HG03439 (cell line): ENCODE measurements around the gene ULK3.

ENCODE experiments used
- ATAC-seq: cut with Tn5 transposase; IDR thresholded peaks from one replicate; pipeline ENCODE4 v1.9.1; 2021; ENCODE audit warnings: mild to moderate bottlenecking, moderate library complexity; ENCODE audit not compliant: unreplicated experiment

The ULK3 gene

GRCh38 chr15:74840851-74841775, 1.8 kb downstream of the ULK3 start:
- no peak for ATAC-seq

DNA sequence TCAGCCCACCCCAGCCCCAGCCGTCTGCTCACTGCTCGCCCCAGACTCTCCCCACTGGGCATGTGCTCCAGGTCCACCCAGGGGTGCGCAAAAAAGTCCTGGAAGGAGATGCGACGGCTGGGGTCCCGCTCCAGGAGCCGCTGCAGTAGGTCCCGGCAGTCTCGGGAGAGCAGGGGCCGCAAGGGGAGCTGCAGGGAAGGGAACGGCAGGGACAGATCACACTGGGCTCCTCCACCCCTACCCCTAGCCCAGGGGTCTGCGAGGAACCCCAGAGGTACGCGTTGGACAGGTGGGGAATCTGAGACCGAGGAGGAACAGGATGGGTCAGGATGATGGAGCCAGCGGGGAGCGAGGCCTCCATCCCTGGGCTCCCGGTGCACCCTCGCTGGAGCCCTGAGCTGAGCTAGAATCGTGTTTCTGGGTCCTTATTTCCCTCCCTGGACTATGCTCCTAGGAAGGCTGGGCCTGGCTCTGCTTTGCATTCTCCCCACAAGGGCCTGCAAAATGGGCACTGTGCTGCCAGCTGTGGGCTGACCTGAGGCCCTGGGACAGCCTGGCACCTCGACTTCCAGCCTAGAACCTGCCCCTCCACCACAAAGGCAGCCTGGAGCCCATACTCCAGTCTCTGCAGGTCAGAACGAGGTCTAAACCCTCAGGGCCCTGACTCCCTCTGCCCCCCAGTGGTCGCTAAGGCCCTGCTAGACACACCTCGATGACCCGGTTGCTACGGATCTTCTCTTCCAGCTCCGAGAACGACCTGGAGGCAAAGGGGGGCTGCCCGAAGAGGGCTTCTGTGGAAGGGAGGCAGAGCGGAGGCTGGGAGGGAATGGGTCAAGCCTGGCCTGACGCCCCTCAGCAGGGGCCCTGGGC, 3.2 kb downstream of the ULK3 start:
- no peak for ATAC-seq

- no peak for ATAC-seq
Measured at GRCh38 chr15:74838746-74839525, 4.0 kb downstream of the ULK3 start.

- no peak for ATAC-seq
Measured at GRCh38 chr15:74838137-74838516, 4.8 kb downstream of the ULK3 start.

DNA sequence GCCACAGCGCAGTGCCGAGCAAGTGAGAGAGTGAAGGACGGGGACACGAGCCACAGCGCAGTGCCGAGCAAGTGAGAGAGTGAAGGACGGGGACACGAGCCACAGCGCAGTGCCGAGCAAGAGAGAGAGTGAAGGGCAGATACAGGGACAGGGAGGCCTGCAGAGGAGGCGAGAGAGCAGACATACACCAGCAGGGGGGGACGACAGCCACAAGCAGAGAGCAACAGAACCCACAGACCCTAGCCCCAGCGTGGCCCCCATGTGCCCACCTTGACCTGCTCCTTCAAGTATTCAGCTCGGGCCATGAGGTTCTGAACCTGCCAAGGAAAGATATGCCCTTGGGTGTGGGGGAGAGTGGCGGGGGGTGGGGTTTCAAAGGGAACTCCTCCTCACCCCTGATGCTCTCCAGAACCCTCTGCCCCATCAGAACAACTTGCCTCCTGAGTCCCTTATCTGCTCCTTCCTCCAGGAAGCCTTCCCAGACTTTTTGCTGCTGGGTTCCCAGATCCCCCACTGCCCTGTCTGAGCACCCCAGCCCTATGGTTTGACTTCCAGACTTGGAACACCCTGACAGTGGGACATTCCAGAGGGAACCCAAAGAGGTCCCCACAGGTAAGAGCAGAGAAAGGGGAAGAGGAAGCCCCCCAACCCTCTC, 5.3 kb downstream of the ULK3 start:
- ATAC-seq: no peak

DNA sequence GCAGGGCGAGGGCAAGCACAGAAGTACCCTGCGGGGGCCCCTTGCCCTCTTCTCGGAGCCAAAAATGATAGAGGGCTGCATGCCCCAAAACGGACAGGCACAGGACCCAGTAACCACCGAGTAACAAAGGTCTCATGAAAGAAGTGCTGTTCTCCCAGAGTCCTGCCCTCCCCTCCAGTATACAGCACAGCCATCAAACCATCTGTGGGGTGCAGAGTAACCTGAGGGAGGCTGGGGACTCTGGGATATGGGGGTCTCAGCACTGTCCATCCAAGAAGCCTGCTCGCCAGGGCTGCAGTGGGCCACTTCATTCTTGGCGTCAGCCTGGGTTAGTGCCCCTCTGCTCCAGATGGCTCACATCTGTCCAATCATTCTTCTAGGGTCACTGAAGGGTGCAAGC, 6.1 kb downstream of the ULK3 start:
- no peak for ATAC-seq

DNA sequence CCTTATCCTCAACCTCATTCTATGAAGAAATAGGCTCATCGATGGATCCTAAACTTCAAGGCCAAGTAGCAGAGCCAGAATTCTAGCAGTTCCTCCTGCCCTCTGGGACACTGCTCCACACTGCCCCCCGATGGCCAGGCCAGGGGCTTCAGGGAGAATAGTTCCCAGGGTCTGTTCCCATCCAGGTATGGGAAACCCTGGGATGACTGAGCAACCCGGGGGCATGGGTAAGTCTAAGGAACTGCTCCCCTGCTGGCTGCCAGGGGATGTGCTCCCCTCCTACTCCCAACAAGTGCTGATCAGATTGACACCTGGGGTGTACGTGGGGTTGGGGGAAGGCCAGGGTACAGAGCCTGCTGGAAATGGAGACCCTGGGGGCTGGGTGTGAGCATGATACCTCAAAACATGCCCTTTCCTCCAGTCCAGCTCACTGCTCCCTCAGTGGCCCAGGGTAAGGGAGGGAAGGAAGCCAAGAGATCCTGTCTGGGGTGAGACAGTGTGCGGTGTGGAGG, 7.6 kb downstream of the ULK3 start:
- ATAC-seq: no peak

DNA sequence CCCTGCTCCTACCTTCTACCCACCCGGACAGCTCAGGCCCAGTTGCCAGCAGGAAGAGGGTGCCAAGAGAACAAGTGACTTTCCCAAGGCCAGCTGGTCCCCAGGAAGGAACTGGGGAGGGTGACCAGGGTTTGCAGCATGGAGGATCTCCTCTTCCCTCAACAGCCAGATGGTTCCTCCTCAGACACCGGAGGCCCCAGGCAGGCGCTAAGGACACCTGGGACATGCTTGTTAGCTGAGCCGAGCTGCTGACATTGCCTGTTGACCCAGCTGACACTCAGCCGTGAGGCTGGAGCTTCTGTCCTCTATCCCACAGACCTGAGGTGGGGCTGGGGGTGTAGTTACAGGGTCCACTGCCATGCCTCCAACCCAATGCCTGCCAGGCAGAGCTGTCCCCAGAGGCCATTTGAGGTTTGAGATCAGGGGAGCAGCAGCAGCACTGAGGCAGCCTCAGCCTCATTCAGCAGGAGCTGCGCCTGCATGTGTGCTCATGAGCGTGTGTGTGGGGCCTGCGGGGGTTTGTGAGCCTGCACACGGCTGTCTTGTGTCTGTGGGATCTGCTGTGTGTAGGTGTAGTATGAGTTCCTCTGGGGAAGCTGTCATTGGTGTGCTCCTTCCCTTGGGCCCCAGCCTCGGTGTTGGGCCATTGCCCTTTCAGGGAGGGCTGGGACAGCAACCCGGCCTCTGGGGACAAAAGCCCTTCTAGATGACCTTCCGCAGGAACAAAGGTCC, 9.4 kb downstream of the ULK3 start:
- no peak for ATAC-seq

- ATAC-seq: no peak
Measured at GRCh38 chr15:74832826-74833225, 10.1 kb downstream of the ULK3 start.

- no peak for ATAC-seq
Measured at GRCh38 chr15:74831813-74832495, 11.0 kb downstream of the ULK3 start.

GRCh38 chr15:74830868-74831267, 12.1 kb downstream of the ULK3 start:
- ATAC-seq: no peak

GRCh38 chr15:74829991-74830390, 13.0 kb downstream of the ULK3 start:
- no peak for ATAC-seq

DNA sequence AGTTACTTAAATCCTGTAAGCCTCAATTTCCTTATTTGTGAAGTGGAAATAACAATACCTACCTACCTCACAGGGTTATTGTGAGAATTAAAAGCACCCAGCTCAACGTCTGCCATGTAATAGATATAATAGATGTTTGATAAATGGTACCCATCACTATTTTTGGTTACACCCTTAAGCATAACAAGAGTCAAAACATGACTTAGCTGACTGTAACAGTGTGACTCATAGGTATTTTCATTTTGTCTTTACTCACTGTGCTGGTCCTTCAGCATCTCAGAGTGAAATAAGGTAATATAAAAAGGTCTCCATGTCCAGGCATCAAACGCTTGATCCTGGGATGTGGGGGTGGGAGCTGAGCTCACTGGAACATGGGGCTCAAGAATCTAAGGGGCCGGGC, 13.5 kb downstream of the ULK3 start:
- no peak for ATAC-seq

DNA sequence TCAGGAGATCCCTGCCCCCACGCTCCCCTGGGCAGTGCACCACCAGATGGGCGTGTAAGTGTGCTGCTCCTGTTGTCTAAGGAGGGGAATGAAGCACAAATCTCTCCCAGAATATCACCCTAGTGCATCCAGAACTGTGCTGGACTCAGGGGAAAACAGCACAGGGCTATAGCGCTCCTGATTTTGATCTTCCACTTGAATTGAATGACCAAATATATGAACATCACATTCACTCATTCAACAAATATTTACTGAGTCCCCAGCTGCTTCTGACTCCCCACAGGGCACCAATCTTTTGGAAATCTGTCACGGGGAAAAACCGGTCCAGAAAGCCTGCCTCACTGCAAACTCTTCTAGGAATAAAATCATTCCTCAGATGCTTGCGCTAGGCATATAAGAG, 14.1 kb downstream of the ULK3 start:
- ATAC-seq: no peak

GRCh38 chr15:74827614-74828013, 15.3 kb downstream of the ULK3 start:
- ATAC-seq: no peak

- no peak for ATAC-seq
Measured at GRCh38 chr15:74826921-74827320, 16.0 kb downstream of the ULK3 start.

- ATAC-seq: no peak
Measured at GRCh38 chr15:74826364-74826819, 16.6 kb downstream of the ULK3 start, which contains the start of gene CPLX3. Gene CPLX3, plus strand, starts transcription at chr15:74826627. Its CDS starts 77 bp downstream, at chr15:74826704.

GRCh38 chr15:74825866-74826265, 17.1 kb downstream of the ULK3 start:
- ATAC-seq: no peak

- ATAC-seq: no peak
Measured at GRCh38 chr15:74824976-74825375, 18.0 kb downstream of the ULK3 start.
